HL-60 (cell line): ENCODE data around the gene TECR.

Experiments used
- POLR2AphosphoS5 ChIP-seq: IDR thresholded peaks from 2 replicates; pipeline ENCODE4 v1.6.1; 2012; ENCODE audit warnings: low read depth
- TF ChIP-seq, protein P1 (sequence below): IDR thresholded peaks from one replicate; pipeline ENCODE4 v1.5.1; 2011; ENCODE audit warnings: low read length, control low read depth, inconsistent platforms; ENCODE audit not compliant: insufficient read depth

GRCh38 chr19:14530005-14530348 lies 583 bp downstream of the TECR start:
- TF ChIP-seq, protein P1, sequence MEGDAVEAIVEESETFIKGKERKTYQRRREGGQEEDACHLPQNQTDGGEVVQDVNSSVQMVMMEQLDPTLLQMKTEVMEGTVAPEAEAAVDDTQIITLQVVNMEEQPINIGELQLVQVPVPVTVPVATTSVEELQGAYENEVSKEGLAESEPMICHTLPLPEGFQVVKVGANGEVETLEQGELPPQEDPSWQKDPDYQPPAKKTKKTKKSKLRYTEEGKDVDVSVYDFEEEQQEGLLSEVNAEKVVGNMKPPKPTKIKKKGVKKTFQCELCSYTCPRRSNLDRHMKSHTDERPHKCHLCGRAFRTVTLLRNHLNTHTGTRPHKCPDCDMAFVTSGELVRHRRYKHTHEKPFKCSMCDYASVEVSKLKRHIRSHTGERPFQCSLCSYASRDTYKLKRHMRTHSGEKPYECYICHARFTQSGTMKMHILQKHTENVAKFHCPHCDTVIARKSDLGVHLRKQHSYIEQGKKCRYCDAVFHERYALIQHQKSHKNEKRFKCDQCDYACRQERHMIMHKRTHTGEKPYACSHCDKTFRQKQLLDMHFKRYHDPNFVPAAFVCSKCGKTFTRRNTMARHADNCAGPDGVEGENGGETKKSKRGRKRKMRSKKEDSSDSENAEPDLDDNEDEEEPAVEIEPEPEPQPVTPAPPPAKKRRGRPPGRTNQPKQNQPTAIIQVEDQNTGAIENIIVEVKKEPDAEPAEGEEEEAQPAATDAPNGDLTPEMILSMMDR, result no peak
- TF ChIP-seq POLR2AphosphoS5, result no peak
